GM12873 (cell line): ENCODE results near the gene CREB3L4.
A peak's percentile ranks its signal among the peaks of the same experiment; 100 is the strongest.

Experiments
- TF ChIP-seq, protein P1 (sequence below): IDR thresholded peaks from 2 replicates; pipeline ENCODE4 v1.5.1; 2012; ENCODE audit warnings: low read depth, mild to moderate bottlenecking, moderate library complexity, low read length, control low read depth; ENCODE audit not compliant: insufficient read depth; ENCODE audit errors: missing control alignments

The CREB3L4 gene

GRCh38 chr1:153945795-153946621 lies 21.7 kb upstream of the CREB3L4 start:
- TF ChIP-seq, protein P1, sequence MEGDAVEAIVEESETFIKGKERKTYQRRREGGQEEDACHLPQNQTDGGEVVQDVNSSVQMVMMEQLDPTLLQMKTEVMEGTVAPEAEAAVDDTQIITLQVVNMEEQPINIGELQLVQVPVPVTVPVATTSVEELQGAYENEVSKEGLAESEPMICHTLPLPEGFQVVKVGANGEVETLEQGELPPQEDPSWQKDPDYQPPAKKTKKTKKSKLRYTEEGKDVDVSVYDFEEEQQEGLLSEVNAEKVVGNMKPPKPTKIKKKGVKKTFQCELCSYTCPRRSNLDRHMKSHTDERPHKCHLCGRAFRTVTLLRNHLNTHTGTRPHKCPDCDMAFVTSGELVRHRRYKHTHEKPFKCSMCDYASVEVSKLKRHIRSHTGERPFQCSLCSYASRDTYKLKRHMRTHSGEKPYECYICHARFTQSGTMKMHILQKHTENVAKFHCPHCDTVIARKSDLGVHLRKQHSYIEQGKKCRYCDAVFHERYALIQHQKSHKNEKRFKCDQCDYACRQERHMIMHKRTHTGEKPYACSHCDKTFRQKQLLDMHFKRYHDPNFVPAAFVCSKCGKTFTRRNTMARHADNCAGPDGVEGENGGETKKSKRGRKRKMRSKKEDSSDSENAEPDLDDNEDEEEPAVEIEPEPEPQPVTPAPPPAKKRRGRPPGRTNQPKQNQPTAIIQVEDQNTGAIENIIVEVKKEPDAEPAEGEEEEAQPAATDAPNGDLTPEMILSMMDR, result no peak

GRCh38 chr1:153946622-153947241 lies 21.0 kb upstream of the CREB3L4 start, which contains the start of gene DENND4B:
Gene DENND4B, minus strand, starts transcription at chr1:153946718. Its CDS starts 2,344 bp downstream, at chr1:153944374.
- TF ChIP-seq, protein P1, result peak; percentile 85

DNA sequence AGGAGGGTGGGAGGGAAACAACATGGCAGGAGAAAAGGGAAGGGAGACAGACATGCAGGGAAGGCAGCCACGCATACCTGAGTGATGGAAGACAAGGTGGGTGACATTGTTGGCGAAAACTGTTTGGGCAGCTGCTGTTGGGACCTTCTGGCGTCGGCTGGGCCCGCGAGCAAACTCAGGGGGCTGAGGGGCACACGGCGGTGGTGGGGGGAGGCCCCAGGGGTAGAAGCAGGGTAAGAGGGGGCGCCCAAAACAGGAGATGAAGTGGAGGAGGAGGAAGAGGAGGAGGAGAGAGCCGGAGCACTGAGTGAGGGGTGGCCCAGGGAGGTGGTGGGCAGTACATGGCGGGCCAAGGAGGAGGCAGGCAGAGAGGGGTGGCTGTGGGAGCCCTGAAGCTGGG lies 16.5 kb upstream of the CREB3L4 start:
- TF ChIP-seq, protein P1, result no peak

- TF ChIP-seq, protein P1, result no peak
These were observed 15.9 kb upstream of the CREB3L4 start for GRCh38 chr1:153951801-153952200.

GRCh38 chr1:153953859-153954365 lies 13.8 kb upstream of the CREB3L4 start:
- TF ChIP-seq, protein P1, result no peak

DNA sequence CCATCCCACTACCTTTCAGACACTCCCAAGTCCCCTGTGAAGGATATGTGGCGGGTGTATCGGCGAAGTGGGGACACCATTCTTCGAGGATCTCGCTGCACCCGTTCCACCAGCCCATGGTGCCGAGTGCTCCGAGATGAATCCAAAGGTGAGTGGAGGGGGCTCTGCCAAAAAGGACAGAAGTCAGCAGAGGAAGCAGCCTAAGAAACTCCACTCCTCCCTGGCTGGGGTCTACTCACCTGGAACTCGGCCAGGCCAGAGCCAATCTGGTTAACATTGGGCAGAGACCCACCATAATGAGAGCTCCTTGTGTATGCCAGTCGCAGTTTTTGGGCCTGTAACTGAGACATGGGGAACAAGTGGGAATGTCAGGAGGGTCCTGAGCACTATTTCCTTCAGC lies 12.9 kb upstream of the CREB3L4 start:
- TF ChIP-seq, protein P1, result no peak

GRCh38 chr1:153956997-153957715 lies 10.5 kb upstream of the CREB3L4 start:
- TF ChIP-seq, protein P1, result no peak
